Measurements from ENCODE around the gene RUFY1.
"Not testable (repeated sequence)": the region's sequence is repeated elsewhere in the genome, so short reads cannot be mapped to it uniquely, and the experiment has no call there.

The RUFY1 gene

GRCh38 chr5:179550511-179551342, at the start of gene RUFY1:
TSS of gene RUFY1 (plus strand) at chr5:179550554. CDS start at chr5:179550570, 16 bp downstream.
- DNase-seq: no peak

- not testable (repeated sequence) for DNase-seq
Observed at GRCh38 chr5:179501997-179502396, 48.4 kb upstream of the RUFY1 start.

- DNase-seq: not testable (repeated sequence)
Observed at GRCh38 chr5:179502420-179502819, 47.9 kb upstream of the RUFY1 start.

- DNase-seq: no peak
Observed at GRCh38 chr5:179504191-179504590, 46.2 kb upstream of the RUFY1 start.

GRCh38 chr5:179504600-179505396, 45.6 kb upstream of the RUFY1 start:
- DNase-seq: no peak

GRCh38 chr5:179505636-179506261, 44.6 kb upstream of the RUFY1 start:
- no peak for DNase-seq

GRCh38 chr5:179509239-179509638, 41.1 kb upstream of the RUFY1 start:
- DNase-seq: no peak

- DNase-seq: no peak
Observed at GRCh38 chr5:179509845-179510244, 40.5 kb upstream of the RUFY1 start.

- no peak for DNase-seq
Observed at GRCh38 chr5:179512452-179513000, 37.8 kb upstream of the RUFY1 start.

GRCh38 chr5:179515501-179515900, 34.9 kb upstream of the RUFY1 start:
- not testable (repeated sequence) for DNase-seq

- DNase-seq: no peak
Observed at GRCh38 chr5:179516221-179516620, 34.1 kb upstream of the RUFY1 start.

- DNase-seq: not testable (repeated sequence)
Observed at GRCh38 chr5:179517746-179518145, 32.6 kb upstream of the RUFY1 start.

GRCh38 chr5:179518369-179518768, 32.0 kb upstream of the RUFY1 start:
- not testable (repeated sequence) for DNase-seq

- DNase-seq: not testable (repeated sequence)
Observed at GRCh38 chr5:179519416-179520070, 30.8 kb upstream of the RUFY1 start.

GRCh38 chr5:179522107-179522506, 28.2 kb upstream of the RUFY1 start:
- not testable (repeated sequence) for DNase-seq

GRCh38 chr5:179526978-179527377, 23.4 kb upstream of the RUFY1 start:
- DNase-seq: no peak

GRCh38 chr5:179530069-179530998, 20.0 kb upstream of the RUFY1 start:
- no peak for DNase-seq

GRCh38 chr5:179533024-179533423, 17.3 kb upstream of the RUFY1 start:
- DNase-seq: no peak

GRCh38 chr5:179533907-179534306, 16.4 kb upstream of the RUFY1 start:
- DNase-seq: no peak

- no peak for DNase-seq
Observed at GRCh38 chr5:179534431-179534830, 15.9 kb upstream of the RUFY1 start.

GRCh38 chr5:179536676-179537075, 13.7 kb upstream of the RUFY1 start:
- DNase-seq: no peak

Data from NCI-H1417 treated with DMSO at 0.1 percent for 48 hours (cell line).